Measurements from ENCODE around the gene MYOD1.

The MYOD1 gene

GRCh38 chr11:17700991-17701390 lies 18.4 kb upstream of the MYOD1 start:
- DNase-seq (ENCODE audit: low read depth in 1 of 2, low spot score in 1 of 2), result no peak

GRCh38 chr11:17702876-17703275 lies 16.5 kb upstream of the MYOD1 start:
- DNase-seq (ENCODE audit: low read depth in 1 of 2, low spot score in 1 of 2), result no peak

- no peak for DNase-seq (ENCODE audit: low read depth in 1 of 2, low spot score in 1 of 2)
Observed at GRCh38 chr11:17703951-17704350, 15.4 kb upstream of the MYOD1 start.

GRCh38 chr11:17707830-17708229 lies 11.5 kb upstream of the MYOD1 start:
- no peak for DNase-seq (ENCODE audit: low read depth in 1 of 2, low spot score in 1 of 2)

- no peak for DNase-seq (ENCODE audit: low read depth in 1 of 2, low spot score in 1 of 2)
Observed at GRCh38 chr11:17711836-17712235, 7.5 kb upstream of the MYOD1 start.

GRCh38 chr11:17713851-17714250 lies 5.5 kb upstream of the MYOD1 start:
- no peak for DNase-seq (ENCODE audit: low read depth in 1 of 2, low spot score in 1 of 2)

- DNase-seq (ENCODE audit: low read depth in 1 of 2, low spot score in 1 of 2), result no peak
Observed at GRCh38 chr11:17714356-17714854, 5.0 kb upstream of the MYOD1 start.

- DNase-seq (ENCODE audit: low read depth in 1 of 2, low spot score in 1 of 2), result no peak
Observed at GRCh38 chr11:17714870-17715269, 4.5 kb upstream of the MYOD1 start.

GRCh38 chr11:17716807-17717206 lies 2.6 kb upstream of the MYOD1 start:
- DNase-seq (ENCODE audit: low read depth in 1 of 2, low spot score in 1 of 2), result no peak

GRCh38 chr11:17718015-17718414 lies 1.4 kb upstream of the MYOD1 start:
- no peak for DNase-seq (ENCODE audit: low read depth in 1 of 2, low spot score in 1 of 2)

- DNase-seq (ENCODE audit: low read depth in 1 of 2, low spot score in 1 of 2), result no peak
Observed at GRCh38 chr11:17718510-17718962, 835 bp upstream of the MYOD1 start.

GRCh38 chr11:17719938-17720795 lies 796 bp downstream of the MYOD1 start:
- DNase-seq (ENCODE audit: low read depth in 1 of 2, low spot score in 1 of 2), result no peak

GRCh38 chr11:17720796-17721171 lies 1.4 kb downstream of the MYOD1 start:
- no peak for DNase-seq (ENCODE audit: low read depth in 1 of 2, low spot score in 1 of 2)

- no peak for DNase-seq (ENCODE audit: low read depth in 1 of 2, low spot score in 1 of 2)
Observed at GRCh38 chr11:17721242-17721999, 2.0 kb downstream of the MYOD1 start.

GRCh38 chr11:17722000-17722643 lies 2.8 kb downstream of the MYOD1 start:
- DNase-seq (ENCODE audit: low read depth in 1 of 2, low spot score in 1 of 2), result no peak

- no peak for DNase-seq (ENCODE audit: low read depth in 1 of 2, low spot score in 1 of 2)
Observed at GRCh38 chr11:17724020-17724908, 4.9 kb downstream of the MYOD1 start.

GRCh38 chr11:17725174-17725573 lies 5.8 kb downstream of the MYOD1 start:
- no peak for DNase-seq (ENCODE audit: low read depth in 1 of 2, low spot score in 1 of 2)

GRCh38 chr11:17730137-17730536 lies 10.8 kb downstream of the MYOD1 start:
- DNase-seq (ENCODE audit: low read depth in 1 of 2, low spot score in 1 of 2), result no peak

GRCh38 chr11:17730608-17731462 lies 11.5 kb downstream of the MYOD1 start:
- peak; percentile 27 to 38 for DNase-seq (ENCODE audit: low read depth in 1 of 2, low spot score in 1 of 2)

- DNase-seq (ENCODE audit: low read depth in 1 of 2, low spot score in 1 of 2), result no peak
Observed at GRCh38 chr11:17733261-17733660, 13.9 kb downstream of the MYOD1 start.

Data from activated CD4-positive, alpha-beta T cell treated with anti-CD3 and anti-CD28 coated beads, Interleukin-2, amount 50 U/mL, for 24 hours (primary cell).